ENCODE data around the gene MAP3K19.
"Not testable (repeated sequence)": the region's sequence is repeated elsewhere in the genome, so short reads cannot be mapped to it uniquely, and the experiment has no call there.

Gene MAP3K19

DNA sequence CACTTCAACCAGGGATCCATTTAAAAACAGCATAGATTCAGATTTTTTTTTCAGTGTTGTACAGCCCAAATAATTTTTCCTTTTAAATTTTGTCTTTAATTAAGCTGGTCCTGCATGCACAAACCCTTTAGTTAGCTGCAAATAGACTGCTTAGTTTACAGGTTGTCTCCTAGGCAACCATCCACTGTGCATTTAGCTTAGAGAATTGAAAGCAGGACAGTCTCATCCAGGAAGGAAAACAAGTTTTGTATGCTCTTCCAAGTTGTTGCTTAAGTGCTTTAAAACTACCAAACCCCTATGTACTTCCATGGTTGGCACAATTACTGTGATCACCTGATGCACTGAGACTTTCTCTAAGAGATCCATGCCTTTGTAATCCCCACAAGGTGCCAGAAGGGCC is at the start of gene MAP3K19:
Gene MAP3K19, minus strand, starts transcription at position 148 of the 400 bp plus-strand sequence. CDS start 22,800 bp downstream, outside the sequence.
- no peak for DNase-seq

GRCh38 chr2:135096665-135097446 is 49.6 kb upstream of the MAP3K19 start:
- DNase-seq = no peak

GRCh38 chr2:135095591-135095990 is 48.3 kb upstream of the MAP3K19 start:
- no peak for DNase-seq

DNA sequence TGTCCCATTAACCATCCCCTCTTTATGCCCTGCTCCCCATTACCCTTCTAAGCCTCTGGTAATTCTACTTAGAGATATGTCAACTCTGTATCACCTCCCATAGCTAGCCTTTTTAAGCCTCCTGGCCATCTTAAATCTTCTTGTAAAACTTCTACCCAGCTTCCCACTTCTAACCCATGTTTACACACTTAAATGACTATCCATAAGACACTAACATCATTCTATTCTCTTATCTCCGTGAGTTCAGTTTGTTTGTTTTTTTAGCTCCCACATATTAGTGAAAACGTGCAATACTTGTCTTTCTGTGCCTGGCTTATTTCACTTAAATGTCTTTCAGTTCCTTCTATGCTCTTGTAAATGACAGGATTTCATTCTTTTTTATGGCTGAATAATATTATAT is 47.3 kb upstream of the MAP3K19 start:
- DNase-seq = no peak

DNA sequence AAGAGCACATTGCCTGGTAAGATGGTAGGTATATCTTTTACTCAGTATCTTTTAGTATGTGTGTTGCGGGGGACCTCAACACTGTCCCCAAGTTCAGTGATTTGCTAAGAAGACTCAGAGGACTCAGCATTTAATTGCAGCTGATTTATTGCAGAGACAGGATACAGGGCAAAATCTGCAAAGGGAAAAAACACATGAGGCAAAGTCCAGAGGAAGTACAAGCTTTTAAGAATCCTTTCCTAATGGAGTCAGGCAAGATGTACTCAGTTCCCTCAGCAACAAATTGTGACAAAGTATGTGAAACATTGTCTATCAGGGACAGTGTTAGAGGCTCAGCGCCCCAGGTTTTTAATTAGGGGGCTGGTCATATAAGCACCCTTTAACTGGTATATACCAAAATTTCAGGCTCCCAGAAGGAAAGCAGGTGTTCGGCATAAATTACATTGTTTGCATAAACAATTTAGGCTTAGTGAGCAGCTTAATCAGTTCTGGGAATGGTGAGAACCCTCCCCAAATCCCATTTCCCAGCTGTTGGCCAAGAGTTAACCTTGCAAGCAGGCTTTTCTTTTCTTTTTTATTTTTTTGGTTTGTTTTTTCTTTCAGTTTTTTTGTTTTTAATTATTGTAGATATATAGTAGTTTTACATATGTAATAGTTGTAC is 46.6 kb upstream of the MAP3K19 start:
- DNase-seq = no peak

- DNase-seq = no peak
Observed at GRCh38 chr2:135093193-135093592, 45.9 kb upstream of the MAP3K19 start.

DNA sequence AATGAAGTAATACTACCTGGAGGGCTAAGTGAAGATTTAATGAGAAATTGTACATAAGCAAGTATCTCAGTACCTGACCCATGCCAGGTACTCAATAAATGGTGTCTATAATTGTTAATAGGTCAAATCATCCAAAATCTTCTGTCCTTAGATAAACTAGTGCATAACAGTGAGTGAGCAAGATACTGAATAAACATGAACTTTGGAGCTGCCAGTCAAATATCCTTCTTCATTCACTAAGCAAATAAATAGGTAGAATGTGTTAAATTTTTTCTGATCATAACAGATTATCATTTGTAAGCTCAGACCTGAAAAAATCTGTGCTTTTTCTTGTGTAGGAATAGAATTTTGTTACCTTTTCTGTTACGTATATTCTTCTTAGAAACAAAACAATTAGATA is 44.4 kb upstream of the MAP3K19 start:
- no peak for DNase-seq

DNA sequence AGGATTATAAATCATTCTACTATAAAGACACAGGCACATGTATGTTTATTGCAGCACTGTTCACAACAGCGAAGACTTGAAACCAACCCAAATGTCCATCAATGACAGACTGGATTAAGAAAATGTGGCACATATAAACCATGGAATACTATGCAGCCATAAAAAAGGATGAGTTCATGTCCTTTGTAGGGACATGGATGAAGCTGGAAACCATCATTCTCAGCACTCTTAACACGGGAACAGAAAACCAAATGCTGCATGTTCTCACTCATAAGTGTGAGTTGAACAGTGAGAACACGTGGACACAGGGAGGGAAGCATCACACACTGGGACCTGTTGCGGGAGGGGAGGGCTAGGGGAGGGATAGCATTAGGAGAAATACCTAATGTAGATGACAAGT is 42.4 kb upstream of the MAP3K19 start:
- not testable (repeated sequence) for DNase-seq

DNA sequence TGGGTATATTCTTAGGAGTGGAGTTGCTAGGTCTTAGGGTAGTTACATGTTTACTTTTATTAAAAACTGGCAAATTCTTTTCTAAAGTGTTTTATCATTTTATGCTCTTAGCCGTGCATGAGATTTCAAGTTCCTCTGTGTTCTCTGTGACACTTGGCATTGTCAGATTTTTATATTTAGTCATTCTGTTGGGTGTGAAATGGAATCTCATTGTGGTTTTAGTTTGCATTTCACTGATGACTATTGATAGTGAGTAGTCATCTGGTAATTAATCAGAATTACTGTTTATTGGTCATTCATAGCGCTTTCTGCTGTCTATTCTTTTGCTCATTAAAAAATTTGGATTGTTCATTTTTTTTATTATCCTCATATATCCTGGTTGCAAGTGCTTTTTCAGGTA is 39.0 kb upstream of the MAP3K19 start:
- DNase-seq = no peak

- DNase-seq = no peak
Observed at GRCh38 chr2:135078417-135078816, 31.2 kb upstream of the MAP3K19 start.

- DNase-seq = no peak
Observed at GRCh38 chr2:135076556-135076955, 29.3 kb upstream of the MAP3K19 start.

- DNase-seq = no peak
Observed at GRCh38 chr2:135074216-135074615, 27.0 kb upstream of the MAP3K19 start.

- no peak for DNase-seq
Observed at GRCh38 chr2:135072125-135072997, 25.1 kb upstream of the MAP3K19 start.

DNA sequence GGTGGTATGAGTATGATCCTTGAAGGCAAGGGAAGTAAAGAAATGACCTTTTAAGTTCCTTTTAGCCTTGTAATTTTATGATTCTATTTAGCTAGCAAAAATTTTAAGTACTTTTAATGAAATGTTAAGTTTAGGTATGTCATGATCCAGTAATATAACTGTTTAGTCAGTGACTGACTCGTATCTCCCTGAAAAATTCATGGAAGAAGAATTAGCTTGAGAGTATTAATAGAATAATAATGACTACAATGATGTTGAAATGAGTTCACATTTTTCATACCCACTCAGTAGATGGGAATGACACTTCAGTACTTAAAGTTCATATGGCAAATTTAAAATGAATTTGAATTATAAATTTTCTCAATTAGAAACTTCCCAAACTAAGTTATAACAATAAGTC is 19.5 kb upstream of the MAP3K19 start:
- DNase-seq = no peak

DNA sequence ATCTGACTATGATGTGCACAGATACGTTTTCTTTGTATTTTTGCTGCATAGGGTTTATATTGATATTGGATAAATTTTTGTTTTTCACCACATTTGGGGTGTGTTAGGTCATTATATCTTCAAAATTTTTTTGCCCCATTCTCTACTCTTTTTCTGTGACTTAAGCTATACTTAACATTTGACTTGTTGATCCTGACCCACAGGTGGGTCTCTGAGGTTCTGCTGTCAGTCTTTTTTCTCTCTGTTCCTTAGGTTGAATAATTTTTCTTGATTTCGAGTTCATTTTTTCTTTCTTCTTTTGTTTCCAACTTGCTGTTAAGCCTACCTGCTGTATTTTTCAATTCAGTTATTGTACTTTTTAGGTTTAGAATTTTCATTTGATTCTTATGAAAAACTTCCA is 16.9 kb upstream of the MAP3K19 start:
- no peak for DNase-seq

DNA sequence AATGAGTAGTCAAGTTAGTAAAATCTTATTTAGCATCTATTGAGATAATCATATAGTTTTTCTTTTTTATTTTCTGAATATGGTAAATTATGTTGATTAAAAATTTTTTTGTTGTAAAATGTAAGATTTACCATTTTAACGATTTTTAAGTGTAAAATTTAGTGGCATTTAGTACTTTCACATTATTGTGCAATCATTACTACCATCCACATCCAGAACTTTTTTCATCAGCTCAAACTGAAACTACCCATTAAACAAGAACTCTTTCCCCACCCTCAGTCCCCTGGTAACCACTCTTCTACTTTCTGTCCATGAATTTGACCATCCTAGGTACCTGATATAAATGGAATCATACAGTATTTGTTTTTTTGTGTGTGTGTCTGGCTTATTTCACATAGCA is 16.0 kb upstream of the MAP3K19 start:
- no peak for DNase-seq

- no peak for DNase-seq
Observed at GRCh38 chr2:135059577-135059976, 12.3 kb upstream of the MAP3K19 start.

DNA sequence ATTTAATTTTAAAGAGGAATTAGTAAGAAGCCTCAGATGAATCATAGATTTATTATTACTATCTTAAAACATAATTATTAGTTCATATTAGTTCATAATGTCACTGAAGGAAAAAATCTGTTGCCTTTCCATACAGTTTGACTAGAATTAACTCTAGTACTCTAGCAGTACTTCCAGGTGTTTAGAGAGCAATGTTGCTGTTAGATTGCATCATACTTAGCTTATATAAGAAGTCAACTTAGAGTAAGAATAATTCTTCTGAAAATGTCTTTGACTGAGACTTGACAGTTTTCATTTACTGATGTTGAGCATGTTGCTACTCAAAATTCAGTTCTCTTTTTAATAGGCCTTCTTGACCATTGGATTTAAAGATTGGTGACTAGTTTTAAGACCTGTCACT is 9.5 kb upstream of the MAP3K19 start:
- DNase-seq = no peak

GRCh38 chr2:135055182-135055786 is 8.0 kb upstream of the MAP3K19 start:
- DNase-seq = no peak

- DNase-seq = no peak
Observed at GRCh38 chr2:135052997-135053474, 5.8 kb upstream of the MAP3K19 start.

GRCh38 chr2:135052042-135052876 is 5.0 kb upstream of the MAP3K19 start, which contains the start of gene RAB3GAP1:
Gene RAB3GAP1, plus strand, starts transcription at chr2:135052292. Its CDS starts 16 bp downstream, at chr2:135052308.
- peak; percentile 86 for DNase-seq

DNA sequence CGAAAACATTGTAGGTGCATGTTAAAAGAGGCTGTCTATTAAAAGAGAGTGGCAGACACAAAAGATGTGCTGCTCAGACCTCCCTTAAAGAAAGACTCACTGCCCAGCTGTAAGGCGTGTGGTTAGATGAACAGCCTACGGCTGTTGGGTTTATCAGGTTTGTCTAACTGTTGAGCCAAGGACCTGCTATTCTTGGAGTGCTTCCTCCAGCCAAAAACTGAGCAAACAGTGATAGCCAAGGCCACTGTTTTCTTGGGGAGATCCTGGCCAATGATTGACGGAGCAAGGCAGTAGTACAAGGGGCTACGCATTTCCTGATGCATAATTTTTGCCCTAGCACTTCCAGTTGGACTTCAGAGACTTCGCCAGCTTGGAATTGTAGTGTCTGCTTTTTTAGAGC is 3.4 kb upstream of the MAP3K19 start:
- no peak for DNase-seq
